Thoracic aorta (tissue), 2 donors: ENCODE measurements around the gene TNFRSF1A. TPM values are rescaled to one million over a fixed set of nuclear protein-coding genes. Genes with fewer than 3 reads are reported as not detected.

Experiments used
- ATAC-seq: fragments of 150-250 bp; one replicate; pipeline ENCODE4 v1.8.0; 2017; ENCODE audit warnings: low read depth; ENCODE audit not compliant: insufficient number of reproducible peaks, low FRiP score
- DNase-seq: peaks from one replicate; pipeline ENCODE4 v3.0.0-alpha.2; 2020; ENCODE audit warnings: low spot score
- H3K27ac ChIP-seq, 2 donors: fragments of 200-600 bp; sonication (generic); 1 replicate in 1 of 2; 2 replicates in 1 of 2; pipeline ENCODE4 v1.5.1; 2016; ENCODE audit warnings: mild to moderate bottlenecking in 2 of 2, moderate library complexity in 2 of 2
- H3K27me3 ChIP-seq: fragments of 200-600 bp; sonication (generic); replicated peaks from 2 replicates; pipeline ENCODE4 v1.6.0; 2016; ENCODE audit warnings: mild to moderate bottlenecking; ENCODE audit not compliant: insufficient read depth
- H3K36me3 ChIP-seq: fragments of 200-600 bp; sonication (generic); one replicate; pipeline ENCODE4 v1.5.1; 2016
- H3K4me1 ChIP-seq, 2 donors: fragments of 200-600 bp; sonication (generic); 1 replicate in 1 of 2; 2 replicates in 1 of 2; pipeline versions ENCODE4 v1.5.1 to v1.6.0; 2016; ENCODE audit warnings: low read depth in 2 of 2, mild to moderate bottlenecking in 1 of 2; ENCODE audit not compliant: control insufficient read depth in 1 of 2
- H3K4me3 ChIP-seq: fragments of 200-600 bp; sonication (generic); 2 replicates; pipeline ENCODE4 v1.5.1; 2016; ENCODE audit warnings: mild to moderate bottlenecking
- H3K9me3 ChIP-seq: fragments of 200-600 bp; sonication (generic); 2 replicates; pipeline ENCODE4 v1.5.1; 2016
- total RNA-seq, 2 donors: library from RNA; depleted of rRNA; stranded (reverse); fragments of >200 nt; gene quantifications; one replicate each; pipeline versions ENCODE4 v1.1.0 to v1.2.3, GENCODE V29; 2016
- TF ChIP-seq, protein P1 (sequence below): fragments of 200-600 bp; sonication (generic); IDR thresholded peaks from one replicate; pipeline ENCODE4 v1.5.1; 2019; ENCODE audit warnings: antibody characterized with exemption

Gene TNFRSF1A
- total RNA-seq, 2 donors from 2014 or later: 311 to 384 TPM

DNA sequence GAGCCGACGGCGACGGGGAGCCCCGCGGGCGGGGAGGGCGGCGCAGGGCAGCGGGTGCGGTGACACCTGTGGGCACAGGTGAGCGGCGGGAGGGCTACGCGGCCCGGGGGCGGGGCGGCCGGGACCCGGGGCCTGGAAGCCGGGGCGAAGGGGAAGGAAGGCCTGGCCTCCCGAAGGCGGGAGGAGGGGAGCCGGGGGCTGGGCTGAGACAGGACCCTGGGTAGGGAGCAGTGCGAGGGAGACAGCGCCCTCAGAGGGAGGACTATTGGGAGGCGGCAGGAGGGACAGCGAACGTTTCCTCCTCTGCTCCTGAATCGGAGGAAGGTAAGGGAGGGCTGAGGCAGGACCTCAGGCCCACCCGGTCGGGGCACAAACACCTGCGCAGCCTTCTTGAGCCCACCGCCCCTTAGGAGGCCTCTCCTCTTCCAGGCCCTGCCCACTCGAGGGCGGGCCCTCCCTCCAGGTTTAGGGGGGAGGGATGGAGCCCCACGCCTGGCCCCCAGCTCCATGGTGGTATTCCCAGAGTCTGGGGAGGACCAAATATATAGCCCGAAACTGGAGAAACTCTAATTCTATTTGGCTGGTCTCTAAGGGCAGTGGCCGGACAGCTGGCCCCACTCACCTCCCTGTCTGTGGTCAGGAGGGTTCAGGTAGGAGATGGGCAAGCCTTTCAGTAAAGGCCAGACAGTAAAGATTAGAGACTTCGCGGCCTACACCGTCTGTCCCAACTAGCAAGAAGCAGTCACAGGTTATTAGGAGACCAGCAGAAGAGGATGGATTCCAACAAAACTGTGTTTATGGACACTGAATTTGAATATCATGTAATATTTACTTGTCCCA lies 30.9 kb downstream of the TNFRSF1A start:
- Histone ChIP-seq H3K27ac (no peak overlapping the region), H3K27me3 (no peaks in the 10 kb centered on the region), H3K9me3 (no peaks in the 10 kb centered on the region), H3K4me1 (peaks cover 5 to 12% of the 10 kb centered on the region in 2 donors), H3K36me3 (no peaks in the 10 kb centered on the region), H3K4me3 (peak overlapping the region; percentile 63)
- TF ChIP-seq, protein P1, sequence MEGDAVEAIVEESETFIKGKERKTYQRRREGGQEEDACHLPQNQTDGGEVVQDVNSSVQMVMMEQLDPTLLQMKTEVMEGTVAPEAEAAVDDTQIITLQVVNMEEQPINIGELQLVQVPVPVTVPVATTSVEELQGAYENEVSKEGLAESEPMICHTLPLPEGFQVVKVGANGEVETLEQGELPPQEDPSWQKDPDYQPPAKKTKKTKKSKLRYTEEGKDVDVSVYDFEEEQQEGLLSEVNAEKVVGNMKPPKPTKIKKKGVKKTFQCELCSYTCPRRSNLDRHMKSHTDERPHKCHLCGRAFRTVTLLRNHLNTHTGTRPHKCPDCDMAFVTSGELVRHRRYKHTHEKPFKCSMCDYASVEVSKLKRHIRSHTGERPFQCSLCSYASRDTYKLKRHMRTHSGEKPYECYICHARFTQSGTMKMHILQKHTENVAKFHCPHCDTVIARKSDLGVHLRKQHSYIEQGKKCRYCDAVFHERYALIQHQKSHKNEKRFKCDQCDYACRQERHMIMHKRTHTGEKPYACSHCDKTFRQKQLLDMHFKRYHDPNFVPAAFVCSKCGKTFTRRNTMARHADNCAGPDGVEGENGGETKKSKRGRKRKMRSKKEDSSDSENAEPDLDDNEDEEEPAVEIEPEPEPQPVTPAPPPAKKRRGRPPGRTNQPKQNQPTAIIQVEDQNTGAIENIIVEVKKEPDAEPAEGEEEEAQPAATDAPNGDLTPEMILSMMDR: no peak
- DNase-seq (no peak), ATAC-seq (no peak)

DNA sequence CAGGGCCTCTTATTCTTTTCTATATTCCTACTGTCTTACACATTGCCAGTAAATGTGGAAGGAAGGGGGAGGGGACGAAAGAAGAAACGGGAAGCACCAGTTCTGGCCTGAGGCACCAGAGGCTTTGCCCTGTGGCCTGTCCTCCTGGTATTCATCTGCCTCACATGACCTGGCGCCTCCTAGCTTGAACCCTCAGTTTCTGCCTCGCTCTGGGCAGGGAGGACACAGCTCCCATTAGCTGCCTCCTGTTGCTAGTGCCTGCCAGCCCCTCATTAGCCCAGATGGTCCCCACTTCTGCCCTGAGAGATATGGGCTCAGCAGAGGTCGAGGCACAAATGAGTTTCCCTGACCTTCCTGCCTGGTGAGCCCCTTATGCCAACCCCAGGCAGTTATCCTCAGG lies 34.3 kb downstream of the TNFRSF1A start:
- Histone ChIP-seq H3K27me3 (no peaks in the 10 kb centered on the region), H3K4me1 (peaks cover 5 to 12% of the 10 kb centered on the region in 2 donors), H3K36me3 (no peaks in the 10 kb centered on the region), H3K27ac (no peak overlapping the region), H3K9me3 (no peaks in the 10 kb centered on the region), H3K4me3 (no peak overlapping the region)
- DNase-seq: no peak
- TF ChIP-seq, protein P1: no peak
- no peak for ATAC-seq

DNA sequence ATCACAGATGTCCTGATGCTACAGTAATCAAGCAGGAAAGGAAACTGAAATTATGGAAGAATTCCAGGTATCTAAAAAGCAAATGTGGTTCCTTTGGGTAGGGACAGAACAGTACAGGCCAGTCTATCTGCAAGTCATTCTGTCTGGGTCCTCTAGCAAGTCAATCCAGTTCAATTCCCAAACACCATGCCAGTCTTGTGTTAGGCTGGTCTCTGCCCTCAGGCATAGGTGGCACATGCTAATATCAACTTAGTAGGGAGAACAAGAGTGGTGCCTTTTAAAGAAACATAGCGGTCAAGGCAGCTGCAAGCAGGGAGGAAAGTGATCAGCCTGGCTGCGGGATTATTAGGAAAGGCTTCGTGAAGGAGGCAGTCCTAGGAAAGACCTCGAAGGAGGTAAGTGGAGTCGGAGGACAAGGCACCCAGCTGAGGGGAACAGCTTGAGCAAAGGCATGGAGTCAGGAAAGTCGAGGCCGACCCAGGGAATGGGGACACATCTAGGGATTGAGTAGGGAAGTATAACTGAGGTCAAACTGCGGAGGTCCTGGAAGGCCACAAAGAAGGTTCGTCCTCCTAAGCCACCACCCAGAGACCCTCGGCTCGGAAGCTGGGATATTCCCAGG lies 35.2 kb downstream of the TNFRSF1A start:
- Histone ChIP-seq H3K4me1 (peaks cover 5 to 12% of the 10 kb centered on the region in 2 donors), H3K27me3 (no peaks in the 10 kb centered on the region), H3K27ac (no peak overlapping the region), H3K4me3 (no peak overlapping the region), H3K36me3 (no peaks in the 10 kb centered on the region), H3K9me3 (no peaks in the 10 kb centered on the region)
- ATAC-seq (no peak), DNase-seq (no peak)
- TF ChIP-seq, protein P1: no peak

DNA sequence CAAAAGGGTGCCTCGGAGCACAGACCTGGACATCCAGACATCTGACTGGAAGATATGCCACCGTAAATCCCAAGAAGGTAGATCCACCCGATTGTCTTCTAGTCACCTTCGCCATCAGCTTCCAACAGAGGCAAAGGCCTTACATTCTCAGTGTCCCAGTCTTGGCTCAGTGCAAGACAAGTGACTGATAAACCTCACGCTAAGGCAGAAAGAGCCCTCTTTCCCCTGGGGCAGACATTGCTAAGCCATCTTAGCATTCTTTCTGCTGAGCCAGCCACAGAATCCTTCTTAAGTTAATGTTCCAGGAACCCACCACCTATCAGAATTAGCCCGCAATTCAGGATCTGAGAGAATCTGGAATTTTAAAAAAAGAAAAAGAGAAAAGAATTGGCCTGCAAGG lies 35.7 kb downstream of the TNFRSF1A start:
- Histone ChIP-seq H3K27me3 (no peaks in the 10 kb centered on the region), H3K36me3 (no peaks in the 10 kb centered on the region), H3K4me3 (no peak overlapping the region), H3K4me1 (peaks cover 5 to 12% of the 10 kb centered on the region in 2 donors), H3K9me3 (no peaks in the 10 kb centered on the region), H3K27ac (no peak overlapping the region)
- TF ChIP-seq, protein P1: no peak
- DNase-seq: no peak
- no peak for ATAC-seq

DNA sequence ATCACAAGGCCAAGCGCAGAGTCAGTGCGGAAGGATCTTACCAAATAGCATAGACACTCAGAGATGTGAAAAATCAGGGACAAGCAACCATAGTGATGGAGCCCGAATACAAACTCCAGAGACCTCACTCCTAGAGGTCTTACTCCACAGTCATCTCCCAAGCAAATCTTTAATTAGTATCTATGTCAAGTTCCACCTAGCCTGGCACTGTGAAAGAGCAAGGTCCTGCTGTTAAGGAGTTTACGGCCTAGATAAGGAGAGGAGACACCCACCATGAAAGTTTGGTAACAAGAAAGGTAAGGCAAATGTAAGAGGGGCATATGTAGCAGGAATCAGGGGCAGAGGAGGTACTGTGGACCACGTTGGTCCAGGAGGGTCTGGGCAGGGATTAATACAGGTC lies 38.8 kb downstream of the TNFRSF1A start:
- DNase-seq (no peak), ATAC-seq (no peak)
- TF ChIP-seq, protein P1: no peak
- no peak overlapping the region for H3K4me3 ChIP-seq
- no peaks in the 10 kb centered on the region for H3K36me3 ChIP-seq
- H3K27me3 ChIP-seq: no peaks in the 10 kb centered on the region
- H3K9me3 ChIP-seq: no peaks in the 10 kb centered on the region
- H3K27ac ChIP-seq: no peak overlapping the region
- H3K4me1 ChIP-seq: no peaks in the 10 kb centered on the region
